C1 segment of cervical spinal cord (tissue), 14 donors: Measurements from ENCODE around the gene LMO4.

Source experiments
- DNase-seq, 14 donors: peaks; one replicate each; lab custom pipeline; 2025; lab: John Stamatoyannopoulos, UW

The LMO4 gene

GRCh38 chr1:87356591-87356990, 27.9 kb downstream of the LMO4 start:
- peak in 1 of 14 donors; percentile 2 for DNase-seq

- DNase-seq: no peak
Measured at GRCh38 chr1:87358219-87358618, 29.5 kb downstream of the LMO4 start.

DNA sequence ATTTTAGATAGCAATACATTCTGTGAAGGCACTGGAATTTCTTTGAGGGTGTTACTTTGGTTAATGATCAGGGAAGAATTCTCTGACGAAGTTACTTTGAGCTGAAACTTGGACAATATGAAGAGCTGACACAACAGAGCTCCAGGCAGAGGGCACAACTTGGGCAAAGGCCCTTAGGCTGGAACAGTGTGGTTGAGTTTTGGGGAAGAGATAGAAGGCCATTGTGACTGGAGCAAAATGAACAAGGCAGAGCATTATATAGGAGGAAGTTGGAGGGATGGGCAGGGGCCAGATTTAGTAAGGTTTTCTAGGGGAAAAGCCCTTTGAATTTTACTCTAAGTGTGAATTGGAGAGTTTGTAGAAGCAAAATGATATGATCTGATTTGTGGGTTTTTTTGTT, 30.9 kb downstream of the LMO4 start:
- DNase-seq: no peak

DNA sequence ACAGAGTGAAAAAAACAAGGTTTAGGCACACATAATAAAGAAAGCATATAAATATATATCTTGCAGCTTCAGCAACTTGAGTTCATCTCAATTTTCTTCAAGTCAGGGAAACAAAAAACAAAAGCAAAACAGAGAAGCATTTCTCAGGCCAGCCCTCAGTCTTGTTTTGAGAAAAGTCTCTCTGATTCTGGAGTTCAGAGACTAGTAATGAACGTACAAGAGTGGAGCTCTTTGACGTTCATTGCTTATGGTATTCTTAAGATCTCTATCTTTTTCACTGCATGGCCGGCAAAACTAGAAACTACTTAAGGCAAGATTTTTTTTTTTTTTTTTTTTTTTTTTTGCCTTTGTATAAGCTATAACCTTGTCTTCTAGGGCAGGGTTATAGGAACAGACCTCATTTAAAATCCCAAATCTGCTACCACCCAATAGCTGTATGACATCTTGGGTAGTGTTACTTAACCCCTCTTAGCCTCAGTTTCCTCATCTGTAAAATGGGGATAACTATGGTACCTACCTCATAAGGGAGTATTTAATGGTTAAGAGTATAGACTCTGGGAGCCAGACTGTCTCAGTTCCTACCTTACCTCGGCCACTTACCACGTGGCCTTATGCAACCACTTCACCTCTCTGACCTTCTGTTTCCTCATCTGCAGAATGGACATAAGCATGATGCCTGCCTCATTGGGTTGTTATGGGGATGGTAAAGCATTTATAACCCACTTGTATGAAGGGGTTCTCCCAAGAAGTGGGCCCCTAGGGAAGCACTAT, 33.6 kb downstream of the LMO4 start:
- DNase-seq: no peak

DNA sequence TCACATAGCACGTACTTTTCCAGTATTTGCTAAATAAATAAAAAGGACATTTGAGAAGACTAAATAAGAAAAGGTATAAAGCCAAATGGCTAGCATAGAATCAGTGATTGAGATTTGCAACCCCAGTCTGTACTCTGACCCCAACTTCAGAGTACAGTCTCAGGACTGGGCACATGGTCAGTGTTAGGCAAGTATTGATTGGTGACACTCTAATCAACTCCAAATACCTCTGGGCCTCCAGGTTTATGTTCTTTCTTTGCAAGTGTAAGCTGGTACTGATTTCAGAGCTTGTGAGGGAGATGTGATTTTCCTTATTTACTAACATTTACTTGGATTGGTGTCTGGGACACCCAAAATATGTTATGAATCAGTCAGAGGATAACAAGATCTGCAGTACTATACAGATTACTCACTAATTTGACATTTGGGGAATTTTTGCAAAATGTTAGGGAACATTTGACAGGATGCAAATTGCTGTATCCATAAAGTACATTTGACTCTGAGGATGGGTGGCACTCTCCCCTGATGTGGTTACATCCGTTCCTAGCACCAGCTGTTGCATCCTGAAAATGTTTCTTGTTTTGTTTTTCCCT, 34.2 kb downstream of the LMO4 start:
- DNase-seq: no peak

GRCh38 chr1:87367549-87367948, 38.9 kb downstream of the LMO4 start:
- DNase-seq: no peak

GRCh38 chr1:87368907-87369306, 40.2 kb downstream of the LMO4 start:
- DNase-seq: no peak

- no peak for DNase-seq
Measured at GRCh38 chr1:87369736-87370478, 41.2 kb downstream of the LMO4 start.

DNA sequence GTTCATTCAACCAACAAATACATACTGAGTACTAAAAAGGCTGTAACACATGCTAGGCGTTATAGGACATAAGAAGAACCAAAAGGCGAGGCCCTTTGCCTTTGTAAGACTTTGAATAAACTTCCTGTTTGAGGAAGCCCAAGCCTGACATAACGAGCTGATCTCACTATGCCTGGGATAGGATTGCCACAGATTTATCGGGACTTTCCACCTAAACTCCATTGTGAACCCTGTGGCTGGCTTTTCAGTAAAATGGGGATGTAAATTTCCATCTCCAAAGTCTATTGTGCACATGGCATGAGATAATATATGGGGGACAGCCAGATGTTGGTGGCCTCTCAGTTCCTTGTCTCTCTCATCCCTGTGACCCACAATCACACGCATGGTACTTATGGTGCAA, 41.9 kb downstream of the LMO4 start:
- no peak for DNase-seq

GRCh38 chr1:87379306-87379705, 50.6 kb downstream of the LMO4 start:
- no peak for DNase-seq

DNA sequence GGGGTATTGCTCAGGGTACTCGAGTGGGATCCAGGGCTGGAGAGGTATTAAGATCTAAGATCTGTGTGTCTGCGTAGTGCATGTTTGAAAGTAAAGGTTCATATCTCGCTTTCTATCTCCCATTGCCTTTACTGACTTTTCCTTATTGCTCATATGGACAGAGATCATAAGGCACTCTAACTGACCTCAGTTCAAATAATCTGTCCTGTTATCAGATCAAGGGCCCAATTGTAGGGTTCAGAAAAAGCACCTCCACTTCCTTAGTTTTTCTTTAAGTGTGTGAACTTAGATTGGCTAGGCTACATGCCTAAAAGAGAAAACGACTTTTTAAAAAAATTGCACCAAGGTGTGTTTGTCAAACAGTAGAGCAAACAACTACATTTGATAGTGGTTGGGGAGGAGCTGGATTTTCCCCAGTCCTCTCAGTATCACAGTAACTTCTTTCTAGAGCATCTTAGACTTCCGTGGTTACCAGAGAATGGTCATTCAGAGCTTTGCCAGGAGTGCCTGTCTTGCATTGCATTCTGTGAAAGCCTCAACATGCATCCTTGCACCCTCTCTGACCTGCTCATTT, 57.6 kb downstream of the LMO4 start:
- DNase-seq: no peak

- no peak for DNase-seq
Measured at GRCh38 chr1:87388411-87388810, 59.7 kb downstream of the LMO4 start.

GRCh38 chr1:87389011-87389410, 60.3 kb downstream of the LMO4 start:
- DNase-seq: no peak

DNA sequence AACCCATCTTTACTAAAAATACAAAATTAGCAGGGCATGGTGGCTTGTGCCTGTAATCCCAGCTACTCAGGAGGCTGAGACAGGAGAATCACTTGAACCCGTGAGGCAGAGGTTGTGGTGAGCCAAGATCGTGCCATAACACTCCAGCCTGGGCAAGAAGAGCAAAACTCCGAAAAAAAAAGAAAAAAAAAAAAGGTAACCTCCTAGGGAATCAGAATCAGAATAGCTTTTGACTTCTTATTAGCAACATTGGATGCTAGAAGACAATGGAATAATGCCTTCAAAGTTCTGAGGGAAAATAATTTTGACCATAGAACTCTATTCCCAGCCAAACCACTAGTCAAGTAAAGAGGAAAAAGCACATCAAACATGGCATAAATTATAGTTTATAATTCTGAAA, 60.9 kb downstream of the LMO4 start:
- no peak for DNase-seq

- no peak for DNase-seq
Measured at GRCh38 chr1:87392248-87393192, 63.8 kb downstream of the LMO4 start.

DNA sequence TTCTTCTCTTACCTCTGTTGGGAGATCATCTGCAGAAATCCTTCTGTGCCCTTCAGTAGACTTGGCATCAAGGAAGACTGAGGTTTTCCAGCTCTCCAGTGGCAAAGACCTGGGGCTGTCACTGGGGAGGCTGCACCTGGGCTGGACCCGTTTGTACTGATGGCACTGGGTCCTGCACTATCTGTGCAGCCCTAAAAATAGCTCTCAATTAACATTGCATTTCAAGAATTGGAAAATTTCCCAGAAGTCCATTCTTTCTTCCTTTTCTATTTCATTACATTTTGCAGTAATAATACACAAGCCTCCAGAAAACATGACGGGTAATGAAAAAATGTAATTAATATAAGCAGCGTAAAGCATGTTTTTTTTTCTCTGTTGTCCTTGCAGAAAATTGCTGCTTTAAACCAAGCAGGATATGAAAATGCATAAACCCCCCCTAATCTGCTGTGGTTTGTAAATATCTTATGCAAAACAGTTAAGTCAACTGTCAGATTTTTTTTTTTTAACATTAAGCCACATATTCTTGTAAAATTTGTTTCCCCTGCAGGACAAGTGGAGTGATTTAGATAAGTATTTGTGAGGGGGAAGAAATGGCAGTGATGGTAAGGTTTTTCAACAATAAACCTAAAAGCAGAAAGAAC, 64.9 kb downstream of the LMO4 start:
- no peak for DNase-seq

DNA sequence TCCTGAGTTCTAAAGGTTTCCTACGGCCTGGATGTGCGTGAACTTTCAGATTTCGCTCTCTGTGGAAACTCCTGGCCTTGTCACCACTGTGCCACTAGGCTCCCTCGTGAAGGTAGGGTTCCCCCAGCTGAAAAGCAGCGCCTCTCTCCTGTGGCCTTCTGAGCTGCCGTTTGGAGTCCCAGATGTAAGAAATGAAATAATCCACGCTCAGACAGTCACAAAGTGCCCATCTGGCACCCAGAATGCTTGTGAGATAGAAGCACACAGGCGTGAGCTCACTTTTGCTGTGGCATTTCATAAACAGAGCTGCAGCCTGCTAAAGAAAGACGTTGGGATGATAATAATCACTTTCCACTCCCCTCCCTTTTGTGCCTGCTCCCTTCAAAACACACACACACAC, 65.8 kb downstream of the LMO4 start:
- no peak for DNase-seq

DNA sequence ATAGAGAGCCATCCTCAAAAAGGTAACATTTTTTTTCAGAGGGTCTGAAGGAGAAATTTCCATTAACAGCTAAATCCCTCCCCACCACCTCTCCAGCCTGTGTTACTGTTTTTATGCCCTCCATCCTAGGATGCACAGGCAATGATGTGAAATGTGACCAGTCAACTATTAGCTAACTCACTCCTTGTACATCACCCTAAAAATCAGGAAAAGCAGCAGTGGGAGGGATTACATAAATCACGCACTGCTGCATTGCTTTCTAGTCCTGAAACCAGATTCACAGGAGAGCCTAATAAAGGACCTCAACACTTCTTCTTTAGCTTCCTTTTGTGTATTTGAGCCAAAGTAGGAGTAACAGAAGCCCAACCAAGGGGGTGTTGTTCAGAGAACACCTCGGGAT, 66.3 kb downstream of the LMO4 start:
- DNase-seq: no peak
